CD8-positive, alpha-beta memory T cell (primary cell): Measurements from ENCODE around the gene UBE4B. TPM values are rescaled to one million over a fixed set of nuclear protein-coding genes. Genes with fewer than 3 reads are reported as not detected.
"Not testable (repeated sequence)": the region's sequence is repeated elsewhere in the genome, so short reads cannot be mapped to it uniquely, and the experiment has no call there.

Experiments used
- CTCF ChIA-PET: fragments of 350-600 bp; sonication (Branson Sonifier 250); formaldehyde crosslinking; loops from one replicate; lab custom pipeline; 2021; ENCODE audit warnings: antibody characterized with exemption; lab: Charles Lee
- POLR2A ChIA-PET: fragments of 350-600 bp; sonication (Branson Sonifier 250); formaldehyde crosslinking; loops from one replicate; lab custom pipeline; 2021; ENCODE audit warnings: antibody characterized with exemption; lab: Charles Lee
- DNase-seq, 5 donors: peaks; one replicate each; pipeline versions ENCODE4 v3.0.0 to v3.0.0-alpha.2; 2020 to 2022; ENCODE audit warnings: mixed read lengths in 1 of 5
- H3K27ac ChIP-seq: one replicate; pipeline ENCODE4 v1.7.0; 2013; ENCODE audit warnings: low read depth, mild to moderate bottlenecking, low read length, moderate library complexity
- H3K27me3 ChIP-seq: 2 replicates; pipeline ENCODE4 v1.7.0; 2013; ENCODE audit warnings: low read length, mild to moderate bottlenecking; ENCODE audit not compliant: insufficient read depth, poor library complexity, severe bottlenecking
- H3K36me3 ChIP-seq: 2 replicates; pipeline ENCODE4 v1.7.0; 2013; ENCODE audit warnings: mild to moderate bottlenecking, low read length, moderate library complexity; ENCODE audit not compliant: insufficient read depth
- H3K4me1 ChIP-seq: 2 replicates; pipeline ENCODE4 v1.7.0; 2013; ENCODE audit warnings: mild to moderate bottlenecking, low read length, moderate library complexity; ENCODE audit not compliant: insufficient read depth
- H3K4me3 ChIP-seq: 2 replicates; pipeline ENCODE4 v1.7.0; 2013; ENCODE audit warnings: mild to moderate bottlenecking, low read length
- H3K9me3 ChIP-seq: 2 replicates; pipeline ENCODE4 v1.7.0; 2013; ENCODE audit warnings: mild to moderate bottlenecking, low read length
- H3K27ac Mint-ChIP-seq, 8 donors: one replicate each; pipeline ENCODE4 v1.8.0; 2020 to 2021; ENCODE audit warnings: mixed read lengths in 8 of 8, mild to moderate bottlenecking in 6 of 8, inconsistent platforms in 3 of 8, moderate library complexity in 3 of 8
- H3K27me3 Mint-ChIP-seq, 2 donors: one replicate each; pipeline ENCODE4 v1.8.0; 2020 to 2021; ENCODE audit warnings: mixed read lengths in 2 of 2, mild to moderate bottlenecking in 1 of 2, moderate library complexity in 1 of 2
- H3K36me3 Mint-ChIP-seq, 3 donors: one replicate each; pipeline ENCODE4 v1.8.0; 2020 to 2021; ENCODE audit warnings: mixed read lengths in 3 of 3, inconsistent platforms in 1 of 3, mild to moderate bottlenecking in 1 of 3
- H3K4me1 Mint-ChIP-seq, 3 donors: one replicate each; pipeline ENCODE4 v1.8.0; 2020 to 2021; ENCODE audit warnings: mixed read lengths in 3 of 3, inconsistent platforms in 1 of 3, mild to moderate bottlenecking in 1 of 3
- H3K4me3 Mint-ChIP-seq, 7 donors: one replicate each; pipeline ENCODE4 v1.8.0; 2020 to 2021; ENCODE audit warnings: mixed read lengths in 7 of 7, mild to moderate bottlenecking in 6 of 7, moderate library complexity in 4 of 7, inconsistent platforms in 2 of 7
- H3K9me3 Mint-ChIP-seq, 5 donors: one replicate each; pipeline ENCODE4 v1.8.0; 2020 to 2022; ENCODE audit warnings: mixed read lengths in 5 of 5, mild to moderate bottlenecking in 3 of 5, moderate library complexity in 2 of 5, inconsistent platforms in 1 of 5
- polyA plus RNA-seq: library from polyadenylated mRNA; unstranded; fragments of 300-500 nt; fragmentation: Illumina TruSeq; gene quantifications from one replicate; pipeline ENCODE4 v1.2.3, GENCODE V29; 2021
- total RNA-seq, 2 experiments: library from RNA; stranded (reverse); gene quantifications; one replicate each; pipeline ENCODE4 v1.2.3, GENCODE V29; 2021

The UBE4B gene
- total and polyA plus RNA-seq, 3 experiments from 2014 or later: 13.7 to 40.6 (median 35.7) TPM

GRCh38 chr1:10217748-10218441, 185.1 kb downstream of the UBE4B start:
- Mint-ChIP-seq H3K27me3 (no peaks in the 10 kb centered on the region), H3K4me1 (peaks cover 19 to 40% (median 32%) of the 10 kb centered on the region in 3 donors), H3K27ac (peak overlapping the region in 4 of 8 donors; percentile 36 to 88 (median 55)), H3K36me3 (no peaks in the 10 kb centered on the region), H3K4me3 (peak overlapping the region in 1 of 7 donors; percentile 32), H3K9me3 (no peaks in the 10 kb centered on the region)
- Histone ChIP-seq H3K27me3 (no peaks in the 10 kb centered on the region), H3K9me3 (no peaks in the 10 kb centered on the region), H3K27ac (no peak overlapping the region), H3K4me1 (no peaks in the 10 kb centered on the region), H3K36me3 (no peaks in the 10 kb centered on the region), H3K4me3 (no peak overlapping the region)
- DNase-seq: no peak
- POLR2A ChIA-PET: interaction anchor here (0.7 kb wide), 1 partner anchor 8 kb away, joined by 3 read pairs; no protein-coding TSS in a partner anchor
- CTCF ChIA-PET: interaction anchor here (2.3 to 4.2 kb wide), 2 partner anchors 8 to 9 kb away, joined by 6 to 35 read pairs; partner anchors contain the start of gene KIF1B

GRCh38 chr1:10220200-10220599, 187.4 kb downstream of the UBE4B start:
- H3K27ac Mint-ChIP-seq: no peak overlapping the region
- no peaks in the 10 kb centered on the region for H3K36me3 Mint-ChIP-seq
- no peaks in the 10 kb centered on the region for H3K4me1 ChIP-seq
- H3K4me3 ChIP-seq: no peak overlapping the region
- no peaks in the 10 kb centered on the region for H3K27me3 Mint-ChIP-seq
- no peak overlapping the region for H3K4me3 Mint-ChIP-seq
- H3K27ac ChIP-seq: no peak overlapping the region
- ChIA-PET POLR2A (interaction anchor here (0.6 kb wide), 1 partner anchor 8 kb away, joined by 4 read pairs; no protein-coding TSS in a partner anchor), CTCF (interaction anchor here (0.7 to 4.2 kb wide), 2 partner anchors 10 to 210 kb away, joined by 3 to 35 read pairs; partner anchors contain the start of genes CENPS and KIF1B)
- no peak for DNase-seq
- H3K36me3 ChIP-seq: no peaks in the 10 kb centered on the region
- no peaks in the 10 kb centered on the region for H3K9me3 Mint-ChIP-seq
- H3K27me3 ChIP-seq: no peaks in the 10 kb centered on the region
- H3K4me1 Mint-ChIP-seq: peaks cover 15 to 28% (median 26%) of the 10 kb centered on the region in 3 donors
- no peaks in the 10 kb centered on the region for H3K9me3 ChIP-seq

- H3K27ac Mint-ChIP-seq, H3K4me3 ChIP-seq, H3K4me1 ChIP-seq, H3K36me3 ChIP-seq, H3K27me3 ChIP-seq, H3K27ac ChIP-seq, DNase-seq, H3K9me3 Mint-ChIP-seq, H3K27me3 Mint-ChIP-seq, H3K36me3 Mint-ChIP-seq, H3K4me3 Mint-ChIP-seq, H3K9me3 ChIP-seq: not testable (repeated sequence)
- POLR2A ChIA-PET: interaction anchor here (0.6 kb wide), 1 partner anchor 9 kb away, joined by 4 read pairs; no protein-coding TSS in a partner anchor
- H3K4me1 Mint-ChIP-seq: peaks cover 12 to 27% (median 26%) of the 10 kb centered on the region in 3 donors
- CTCF ChIA-PET: interaction anchor here (4.2 kb wide), 1 partner anchor 11 kb away, joined by 35 read pairs; the partner anchor contains the start of gene KIF1B
Observed at GRCh38 chr1:10220657-10221056, 187.9 kb downstream of the UBE4B start.

GRCh38 chr1:10225573-10225972, 192.8 kb downstream of the UBE4B start:
- H3K4me1 Mint-ChIP-seq: peaks cover 6 to 16% (median 12%) of the 10 kb centered on the region in 3 donors
- H3K4me3 ChIP-seq: no peak overlapping the region
- H3K4me3 Mint-ChIP-seq: no peak overlapping the region
- H3K27me3 Mint-ChIP-seq: no peaks in the 10 kb centered on the region
- no peaks in the 10 kb centered on the region for H3K36me3 Mint-ChIP-seq
- H3K9me3 ChIP-seq: no peaks in the 10 kb centered on the region
- ChIA-PET CTCF (interaction anchor here (1.1 kb wide), 1 partner anchor 16 kb away, joined by 5 read pairs; the partner anchor contains the start of gene KIF1B), POLR2A (no interaction called here)
- H3K27ac Mint-ChIP-seq: peak overlapping the region in 1 of 8 donors; percentile 1
- H3K9me3 Mint-ChIP-seq: no peaks in the 10 kb centered on the region
- DNase-seq: no peak
- H3K4me1 ChIP-seq: no peaks in the 10 kb centered on the region
- no peaks in the 10 kb centered on the region for H3K36me3 ChIP-seq
- no peaks in the 10 kb centered on the region for H3K27me3 ChIP-seq
- H3K27ac ChIP-seq: no peak overlapping the region

- Mint-ChIP-seq H3K36me3 (peaks cover 0 to 1% (median 0%) of the 10 kb centered on the region in 3 donors), H3K9me3 (no peaks in the 10 kb centered on the region), H3K27me3 (no peaks in the 10 kb centered on the region), H3K4me3 (no peak overlapping the region), H3K27ac (no peak overlapping the region), H3K4me1 (peaks cover 6 to 22% (median 13%) of the 10 kb centered on the region in 3 donors)
- Histone ChIP-seq H3K4me1 (no peaks in the 10 kb centered on the region), H3K36me3 (no peaks in the 10 kb centered on the region), H3K27me3 (no peaks in the 10 kb centered on the region), H3K4me3 (no peak overlapping the region), H3K27ac (no peak overlapping the region), H3K9me3 (no peaks in the 10 kb centered on the region)
- DNase-seq: no peak
- ChIA-PET CTCF (interaction anchor here (1.2 to 2.4 kb wide), 2 partner anchors 12 to 18 kb away, joined by 4 to 6 read pairs; partner anchors contain the start of gene KIF1B), POLR2A (interaction anchor here (1.0 kb wide), 1 partner anchor 18 kb away, joined by 4 read pairs; the partner anchor contains the start of gene KIF1B)
Observed at GRCh38 chr1:10228528-10228927, 195.8 kb downstream of the UBE4B start.

GRCh38 chr1:10229903-10230302, 197.1 kb downstream of the UBE4B start:
- no peak overlapping the region for H3K27ac ChIP-seq
- DNase-seq: no peak
- Mint-ChIP-seq H3K36me3 (peaks cover 0 to 4% (median 0%) of the 10 kb centered on the region in 3 donors), H3K4me1 (peaks cover 6 to 22% (median 13%) of the 10 kb centered on the region in 3 donors), H3K27me3 (no peaks in the 10 kb centered on the region), H3K9me3 (no peaks in the 10 kb centered on the region), H3K27ac (no peak overlapping the region), H3K4me3 (no peak overlapping the region)
- no peaks in the 10 kb centered on the region for H3K4me1 ChIP-seq
- POLR2A ChIA-PET: no interaction called here
- no peaks in the 10 kb centered on the region for H3K36me3 ChIP-seq
- no peaks in the 10 kb centered on the region for H3K9me3 ChIP-seq
- CTCF ChIA-PET: no interaction called here
- no peaks in the 10 kb centered on the region for H3K27me3 ChIP-seq
- H3K4me3 ChIP-seq: no peak overlapping the region

Other genes with a start within 250 kb of the UBE4B start
- 10 to 100 TPM; 38.4 to 40.8 TPM for gene CLSTN1, start 209.0 kb upstream of the UBE4B start, total RNA-seq
- gene CLSTN1, start 209.0 kb upstream of the UBE4B start, polyA plus RNA-seq: 48.2 TPM
- 10 to 100 TPM in 1 of 2 experiments, 1 to 10 TPM in 1; 9.1 to 10.7 TPM for gene CTNNBIP1, start 122.7 kb upstream of the UBE4B start, total RNA-seq
- gene CTNNBIP1, start 122.7 kb upstream of the UBE4B start, polyA plus RNA-seq: 12.9 TPM
- gene LZIC, start 89.6 kb upstream of the UBE4B start, total RNA-seq: 10 to 100 TPM; 33.2 to 34.0 TPM
- 43.7 TPM for gene LZIC, start 89.6 kb upstream of the UBE4B start, polyA plus RNA-seq
- gene NMNAT1, start 89.5 kb upstream of the UBE4B start, total RNA-seq: 10 to 100 TPM; 11.3 to 12.1 TPM
- 6.4 TPM for gene NMNAT1, start 89.5 kb upstream of the UBE4B start, polyA plus RNA-seq
- gene RBP7, start 35.7 kb upstream of the UBE4B start, total RNA-seq: not detected
- not detected for gene RBP7, start 35.7 kb upstream of the UBE4B start, polyA plus RNA-seq
- gene KIF1B, start 177.6 kb downstream of the UBE4B start, total RNA-seq: 10 to 100 TPM; 17.5 to 17.8 TPM
- gene KIF1B, start 177.6 kb downstream of the UBE4B start, polyA plus RNA-seq: 2.6 TPM